Esophagus squamous epithelium (tissue), 5 donors: Measurements from ENCODE around the gene DLX3. TPM values are rescaled to one million over a fixed set of nuclear protein-coding genes. Genes with fewer than 3 reads are reported as not detected.

ENCODE experiments used
- DNase-seq: peaks from one replicate; lab custom pipeline; 2025; lab: John Stamatoyannopoulos, UW
- H3K27ac ChIP-seq, 4 donors: fragments of 200-600 bp; sonication (generic); one replicate each; pipeline ENCODE4 v1.5.1; 2016 to 2019; ENCODE audit warnings: mild to moderate bottlenecking in 1 of 4
- H3K27me3 ChIP-seq, 4 donors: fragments of 200-600 bp; sonication (generic); 1 replicate in 3 of 4; 2 replicates in 1 of 4; pipeline versions ENCODE4 v1.5.1 to v1.6.0; 2017 to 2021; ENCODE audit warnings: antibody characterized with exemption in 1 of 4
- H3K36me3 ChIP-seq, 3 donors: fragments of 200-600 bp; sonication (generic); one replicate each; pipeline ENCODE4 v1.5.1; 2016 to 2019
- H3K4me1 ChIP-seq, 3 donors: fragments of 200-600 bp; sonication (generic); one replicate each; pipeline ENCODE4 v1.5.1; 2017 to 2019
- H3K4me3 ChIP-seq, 4 donors: fragments of 200-600 bp; sonication (generic); 1 replicate in 3 of 4; 2 replicates in 1 of 4; pipeline ENCODE4 v1.5.1; 2016 to 2019; ENCODE audit warnings: mild to moderate bottlenecking in 2 of 4, moderate library complexity in 1 of 4
- H3K9me3 ChIP-seq, 3 donors: fragments of 200-600 bp; sonication (generic); one replicate each; pipeline ENCODE4 v1.5.1; 2016 to 2019
- POLR2A ChIP-seq, 4 donors: fragments of 450-650 bp; IDR thresholded peaks; one replicate each; pipeline ENCODE4 v1.6.1; 2017; ENCODE audit warnings: antibody characterized with exemption in 4 of 4, mild to moderate bottlenecking in 4 of 4, moderate library complexity in 3 of 4
- WGBS, 2 donors: methylation state at CpG; one replicate each; pipeline ENCODE4 v1.1.5; 2018; 5-methylcytosine and 5-hydroxymethylcytosine counted together
- intact Hi-C: fragments of 100-400 bp; cut with DNase I; formaldehyde crosslinking; loops from one replicate; pipeline ENCODE4 v1.15.0; 2022
- total RNA-seq, 4 donors: library from RNA; depleted of rRNA; stranded (reverse); fragments of >200 nt; gene quantifications; one replicate each; pipeline ENCODE4 v1.1.0, GENCODE V29; 2016
- TF ChIP-seq, protein P1 (sequence below), 6 experiments: fragments of 450-650 bp in 4 of 6; fragments of 200-600 bp in 2 of 6; sonication (generic) in 2 of 6; IDR thresholded peaks; one replicate each; pipeline ENCODE4 v1.5.1; 2016 to 2019; ENCODE audit warnings: antibody characterized with exemption in 6 of 6, mild to moderate bottlenecking in 4 of 6, moderate library complexity in 4 of 6
- donor health status: DM: yes; HTN: yes; CAD: no.

DLX3 gene
- total RNA-seq, 4 donors from 2014 or later: 0.76 to 2.0 (median 1.4) TPM

DNA sequence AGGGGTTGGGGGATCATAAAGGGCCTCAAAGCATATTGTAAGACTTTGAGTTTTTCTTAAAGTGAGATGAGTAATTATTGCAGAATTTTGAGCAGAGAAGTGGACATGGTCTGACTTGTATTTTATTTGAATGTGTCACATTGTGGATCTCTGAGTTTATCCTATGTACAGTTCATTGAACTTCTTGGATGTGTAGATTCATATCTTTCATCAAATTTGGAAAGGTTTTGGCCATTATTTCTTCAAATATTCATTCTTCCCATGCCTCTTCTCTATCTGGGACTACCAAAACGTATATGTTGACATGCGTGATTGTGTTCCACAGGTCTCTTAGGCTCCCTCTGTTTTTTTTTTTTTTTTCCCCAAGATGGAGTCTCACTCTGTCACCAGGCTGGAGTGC lies 14.3 kb upstream of the DLX3 start:
- peaks cover 0 to 35% (median 0%) of the 10 kb centered on the region in 4 donors for H3K27me3 ChIP-seq
- H3K27ac ChIP-seq: no peak overlapping the region
- 35 to 68% methylated on average over 2 of the region's 2 CpGs for WGBS, 2 donors
- DNase-seq: no peak
- no peak overlapping the region for H3K4me3 ChIP-seq
- H3K9me3 ChIP-seq: peaks cover 0 to 31% (median 19%) of the 10 kb centered on the region in 3 donors
- H3K4me1 ChIP-seq: no peaks in the 10 kb centered on the region
- TF ChIP-seq, protein P1, sequence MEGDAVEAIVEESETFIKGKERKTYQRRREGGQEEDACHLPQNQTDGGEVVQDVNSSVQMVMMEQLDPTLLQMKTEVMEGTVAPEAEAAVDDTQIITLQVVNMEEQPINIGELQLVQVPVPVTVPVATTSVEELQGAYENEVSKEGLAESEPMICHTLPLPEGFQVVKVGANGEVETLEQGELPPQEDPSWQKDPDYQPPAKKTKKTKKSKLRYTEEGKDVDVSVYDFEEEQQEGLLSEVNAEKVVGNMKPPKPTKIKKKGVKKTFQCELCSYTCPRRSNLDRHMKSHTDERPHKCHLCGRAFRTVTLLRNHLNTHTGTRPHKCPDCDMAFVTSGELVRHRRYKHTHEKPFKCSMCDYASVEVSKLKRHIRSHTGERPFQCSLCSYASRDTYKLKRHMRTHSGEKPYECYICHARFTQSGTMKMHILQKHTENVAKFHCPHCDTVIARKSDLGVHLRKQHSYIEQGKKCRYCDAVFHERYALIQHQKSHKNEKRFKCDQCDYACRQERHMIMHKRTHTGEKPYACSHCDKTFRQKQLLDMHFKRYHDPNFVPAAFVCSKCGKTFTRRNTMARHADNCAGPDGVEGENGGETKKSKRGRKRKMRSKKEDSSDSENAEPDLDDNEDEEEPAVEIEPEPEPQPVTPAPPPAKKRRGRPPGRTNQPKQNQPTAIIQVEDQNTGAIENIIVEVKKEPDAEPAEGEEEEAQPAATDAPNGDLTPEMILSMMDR (IDR thresholded peaks at IDR 0.05): no peak
- no peak for TF ChIP-seq POLR2A (IDR thresholded peaks at IDR 0.05)
- intact Hi-C loops: no loop called here
- H3K36me3 ChIP-seq: no peaks in the 10 kb centered on the region

DNA sequence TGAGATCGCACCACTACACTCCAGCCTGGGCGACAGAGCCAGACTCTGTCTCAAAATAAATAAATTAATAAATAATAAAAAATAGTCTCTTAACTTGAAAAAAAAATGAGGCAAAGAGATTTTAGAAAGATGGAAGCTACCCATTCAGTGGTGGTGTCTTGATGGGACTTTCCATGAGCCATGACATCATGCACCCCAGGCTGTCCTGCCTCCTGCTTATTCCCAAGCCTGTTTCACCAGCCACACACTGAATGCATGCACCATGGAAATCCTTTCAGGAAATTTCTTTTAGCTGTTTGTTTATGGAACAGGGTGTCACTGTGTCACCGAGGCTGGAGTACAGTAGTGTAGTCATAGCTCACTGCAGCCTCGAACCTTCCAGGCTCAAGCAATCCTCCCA lies 8.9 kb upstream of the DLX3 start:
- Histone ChIP-seq H3K27ac (no peak overlapping the region), H3K4me3 (no peak overlapping the region), H3K36me3 (no peaks in the 10 kb centered on the region), H3K4me1 (no peaks in the 10 kb centered on the region), H3K9me3 (peaks cover 0 to 2% (median under 1%) of the 10 kb centered on the region in 3 donors), H3K27me3 (peaks cover 0 to 66% (median 0%) of the 10 kb centered on the region in 4 donors)
- intact Hi-C loops: no loop called here
- no peak for DNase-seq
- WGBS, 2 donors: 57 to 70% methylated on average over 4 of the region's 4 CpGs
- no peak for TF ChIP-seq POLR2A (IDR thresholded peaks at IDR 0.05)
- TF ChIP-seq, protein P1 (IDR thresholded peaks at IDR 0.05): no peak

DNA sequence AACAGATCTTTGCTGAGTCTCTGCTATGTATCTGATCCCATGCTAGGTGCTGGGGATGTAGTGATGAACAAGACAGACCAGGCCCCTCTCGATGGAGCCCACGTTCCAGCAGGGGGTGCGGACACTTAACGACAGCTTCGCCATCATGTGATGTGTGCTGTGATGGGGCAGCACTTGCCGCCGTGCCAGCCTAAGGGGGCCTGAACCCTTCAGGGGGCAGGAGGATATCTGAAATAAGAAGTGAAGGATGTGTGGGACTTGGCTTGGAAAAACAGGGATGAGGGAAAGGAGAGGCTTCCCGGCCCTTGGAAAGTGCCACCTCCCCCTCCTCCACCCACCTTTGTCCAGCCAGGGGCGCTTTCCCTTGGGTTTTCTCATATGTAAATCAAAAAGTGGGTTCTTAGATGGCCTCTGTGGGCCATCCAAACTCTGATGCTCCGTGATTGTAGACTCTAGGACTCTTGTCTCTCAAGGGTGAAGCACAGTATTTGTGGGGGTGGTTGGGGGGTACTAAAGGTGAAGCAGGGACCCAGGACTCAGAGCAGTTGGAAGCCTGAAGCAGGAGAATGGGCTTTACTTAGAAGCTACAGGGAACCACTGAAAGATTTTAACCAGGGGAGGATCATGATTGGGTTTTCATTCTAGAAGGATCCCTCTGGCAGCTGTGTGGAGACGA lies 4.0 kb upstream of the DLX3 start:
- no peaks in the 10 kb centered on the region for H3K9me3 ChIP-seq
- peaks cover 0 to 98% (median 7%) of the 10 kb centered on the region in 4 donors for H3K27me3 ChIP-seq
- intact Hi-C loops: loop anchor here (5.0 to 10.0 kb wide), 3 partner anchors 47 to 424 kb away; partner anchors contain the start of gene NXPH3
- H3K36me3 ChIP-seq: no peaks in the 10 kb centered on the region
- WGBS, 2 donors: 64 to 68% methylated on average over 7 to 10 of the region's 11 CpGs
- H3K27ac ChIP-seq: no peak overlapping the region
- peaks cover 23 to 45% (median 29%) of the 10 kb centered on the region in 3 donors for H3K4me1 ChIP-seq
- H3K4me3 ChIP-seq: no peak overlapping the region
- DNase-seq: no peak
- TF ChIP-seq, protein P1 (IDR thresholded peaks at IDR 0.05): no peak
- TF ChIP-seq POLR2A (IDR thresholded peaks at IDR 0.05): no peak

DNA sequence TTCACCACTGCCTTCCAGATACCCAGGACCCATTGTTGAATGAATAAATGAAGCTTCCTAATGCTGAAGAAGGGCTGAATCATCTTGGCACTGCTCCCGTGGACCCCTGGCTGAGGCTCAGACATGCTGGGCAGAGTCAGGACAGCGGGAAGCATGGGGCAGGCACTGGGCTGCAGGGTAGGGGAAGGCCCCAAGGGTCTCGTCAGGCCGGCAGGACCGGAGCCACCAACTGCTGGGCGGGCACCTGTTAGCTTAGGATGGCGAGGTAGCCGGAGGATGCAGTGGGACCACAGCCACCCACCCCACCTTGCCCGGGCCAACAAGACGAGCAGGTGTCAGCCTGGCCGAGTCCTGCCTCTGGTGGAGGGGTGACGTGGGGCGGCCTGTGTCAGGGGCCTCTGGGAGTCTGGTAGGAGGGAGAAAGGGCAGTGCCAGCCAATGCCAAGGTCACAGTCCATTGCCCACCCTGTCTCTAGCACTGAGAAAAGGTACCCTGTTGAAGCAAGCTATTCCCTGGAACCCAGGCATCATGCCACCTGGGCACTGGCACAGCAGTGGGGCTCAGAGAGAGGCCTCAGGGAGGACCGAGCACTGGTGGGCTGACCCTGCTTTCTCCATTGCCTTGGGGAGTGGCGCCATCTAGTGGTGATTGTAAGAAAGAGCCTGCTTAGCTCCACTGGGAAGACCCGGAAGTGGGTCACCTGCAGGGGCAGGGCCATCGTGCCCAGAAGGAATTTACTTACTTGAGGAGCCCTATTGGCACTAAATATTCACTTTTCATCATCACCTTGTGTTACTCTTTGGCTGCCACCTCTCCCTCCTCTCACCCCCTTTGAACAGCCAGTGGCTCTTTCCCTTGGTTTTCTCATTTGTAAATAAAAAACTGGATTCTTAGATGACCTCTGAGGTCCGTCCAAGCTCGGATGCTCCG lies 3.0 kb upstream of the DLX3 start:
- H3K9me3 ChIP-seq: no peaks in the 10 kb centered on the region
- TF ChIP-seq, protein P1 (IDR thresholded peaks at IDR 0.05): peak; percentile 92 to 97 (median 95)
- TF ChIP-seq POLR2A (IDR thresholded peaks at IDR 0.05): no peak
- whole genome bisulfite sequencing, 2 donors: 6 to 20% methylated on average over 8 to 17 of the region's 20 CpGs
- no peak for DNase-seq
- no peak overlapping the region for H3K27ac ChIP-seq
- H3K27me3 ChIP-seq: peaks cover 0 to 98% (median 7%) of the 10 kb centered on the region in 4 donors
- H3K4me1 ChIP-seq: peaks cover 31 to 54% (median 35%) of the 10 kb centered on the region in 3 donors
- H3K4me3 ChIP-seq: no peak overlapping the region
- intact Hi-C loops: loop anchor here (2.0 to 10.0 kb wide), 4 partner anchors 46 to 423 kb away; partner anchors contain the start of gene NXPH3
- H3K36me3 ChIP-seq: no peaks in the 10 kb centered on the region
